ENCODE data around the gene SKI. TPM values are rescaled to one million over a fixed set of nuclear protein-coding genes. Genes with fewer than 3 reads are reported as not detected.

SKI gene
- total RNA-seq, 1 donor, result 36.6 TPM

- TF ChIP-seq CTCF (IDR thresholded peaks at IDR 0.05; ENCODE audit: insufficient read depth, low read length), result no peak
- DNase-seq (ENCODE audit: low read depth), result no peak
Measured at GRCh38 chr1:2306151-2306978, 78.2 kb downstream of the SKI start.

GRCh38 chr1:2307064-2307605, 79.0 kb downstream of the SKI start:
- H3K4me3 ChIP-seq (ENCODE audit: low read depth, low read length), result no peak overlapping the region
- TF ChIP-seq CTCF (IDR thresholded peaks at IDR 0.05; ENCODE audit: insufficient read depth, low read length), result no peak
- no peak for DNase-seq (ENCODE audit: low read depth)

More at GRCh38 chr1:2306151-2306978, 78.2 kb downstream of the SKI start:
- H3K4me3 ChIP-seq (ENCODE audit: low read depth, low read length), result no peak overlapping the region

- no peak overlapping the region for H3K4me3 ChIP-seq (ENCODE audit: low read depth, low read length)
- no peak for TF ChIP-seq CTCF (IDR thresholded peaks at IDR 0.05; ENCODE audit: insufficient read depth, low read length)
- no peak for DNase-seq (ENCODE audit: low read depth)
Measured at GRCh38 chr1:2307972-2308371, 79.9 kb downstream of the SKI start.

GRCh38 chr1:2308844-2309243, 80.7 kb downstream of the SKI start:
- no peak for TF ChIP-seq CTCF (IDR thresholded peaks at IDR 0.05; ENCODE audit: insufficient read depth, low read length)
- H3K4me3 ChIP-seq (ENCODE audit: low read depth, low read length), result no peak overlapping the region
- DNase-seq (ENCODE audit: low read depth), result no peak

GRCh38 chr1:2310332-2311183, 82.4 kb downstream of the SKI start:
- no peak overlapping the region for H3K4me3 ChIP-seq (ENCODE audit: low read depth, low read length)
- TF ChIP-seq CTCF (IDR thresholded peaks at IDR 0.05; ENCODE audit: insufficient read depth, low read length), result no peak
- no peak for DNase-seq (ENCODE audit: low read depth)

- H3K4me3 ChIP-seq (ENCODE audit: low read depth, low read length), result no peak overlapping the region
- DNase-seq (ENCODE audit: low read depth), result peak; percentile 49
Measured at GRCh38 chr1:2311184-2312032, 83.3 kb downstream of the SKI start.

More at GRCh38 chr1:2311184-2312032, 83.3 kb downstream of the SKI start:
- TF ChIP-seq CTCF (IDR thresholded peaks at IDR 0.05; ENCODE audit: insufficient read depth, low read length), result peak; percentile 68
